ENCODE results near the gene PIP4K2C. TPM values are rescaled to one million over a fixed set of nuclear protein-coding genes. Genes with fewer than 3 reads are reported as not detected.

The PIP4K2C gene
- total and polyA plus RNA-seq, 2 of the 4 experiments (the other 2 are of a cell fraction): 12.5 to 23.1 TPM

- no peaks in the 10 kb centered on the region for H3K36me3 ChIP-seq (ENCODE audit: control insufficient read depth, insufficient read depth, low read length)
- H4K20me1 ChIP-seq (ENCODE audit: insufficient read depth, low read length): no peaks in the 10 kb centered on the region
- H3K9me3 ChIP-seq (ENCODE audit: control insufficient read depth, insufficient read depth, low read length): no peaks in the 10 kb centered on the region
- no peak overlapping the region for H3K56ac ChIP-seq (ENCODE audit: extremely low read depth, insufficient read depth, low read length)
- peaks cover 13% of the 10 kb centered on the region for H3K27me3 ChIP-seq (ENCODE audit: control insufficient read depth, insufficient read depth, low read length)
- no TSS peak for BruUV-seq (replicated peaks)
- H4K5ac ChIP-seq (ENCODE audit: low read depth, low read length): no peak overlapping the region
- H3K79me1 ChIP-seq (ENCODE audit: low read depth in 1 of 2, low read length in 2 of 2): no peaks in the 10 kb centered on the region
- TF ChIP-seq RFX5 (IDR thresholded peaks at IDR 0.05; ENCODE audit: low read depth, low read length): no peak
- no peak for TF ChIP-seq POLR2A (IDR thresholded peaks at IDR 0.05; ENCODE audit: low read depth, low read length)
- TF ChIP-seq RCOR1 (IDR thresholded peaks at IDR 0.05; ENCODE audit: insufficient replicate concordance, low read length): no peak
- no peak for TF ChIP-seq USF2 (IDR thresholded peaks at IDR 0.05; ENCODE audit: low read depth, low read length)
- TF ChIP-seq MAFK (IDR thresholded peaks at IDR 0.05; ENCODE audit: low read depth, low read length): no peak
- TF ChIP-seq SMC3 (IDR thresholded peaks at IDR 0.05; ENCODE audit: low read depth, low read length): no peak
- TF ChIP-seq CEBPB (IDR thresholded peaks at IDR 0.05; ENCODE audit: low read depth, low read length): no peak
- no peak for TF ChIP-seq RAD21 (IDR thresholded peaks at IDR 0.05; ENCODE audit: low read length)
- no peak for TF ChIP-seq MAZ (IDR thresholded peaks at IDR 0.05; ENCODE audit: borderline replicate concordance, low read depth, low read length)
- TF ChIP-seq MXI1 (IDR thresholded peaks at IDR 0.05; ENCODE audit: borderline replicate concordance, low read depth, low read length): no peak
- TF ChIP-seq CHD1 (IDR thresholded peaks at IDR 0.05; ENCODE audit: low read depth, low read length): no peak
- TF ChIP-seq ELK1 (IDR thresholded peaks at IDR 0.05; ENCODE audit: borderline replicate concordance, low read depth, low read length): no peak
- TF ChIP-seq CTCF (conservative IDR thresholded peaks at IDR 0.05; ENCODE audit: low read depth, low read length): no peak
- TF ChIP-seq FOS (IDR thresholded peaks at IDR 0.05; ENCODE audit: low read depth, low read length): no peak
- TF ChIP-seq BHLHE40 (IDR thresholded peaks at IDR 0.05; ENCODE audit: low read depth, low read length): no peak
- no peak for TF ChIP-seq NFE2L2 (IDR thresholded peaks at IDR 0.05; ENCODE audit: low read depth, low read length)
- no peak overlapping the region for H2BK20ac ChIP-seq (ENCODE audit: low read depth, low read length)
- H3K18ac ChIP-seq (ENCODE audit: low read depth, low read length): no peak overlapping the region
- POLR2A ChIA-PET (ENCODE audit: unreplicated experiment): no interaction called here
- no peak overlapping the region for H3K23ac ChIP-seq (ENCODE audit: low read depth, low read length)
- H3K4me1 ChIP-seq (ENCODE audit: control insufficient read depth, insufficient read depth, low read length): no peaks in the 10 kb centered on the region
- in situ Hi-C loops (cut with MboI; ENCODE audit: low sequenced_read_pairs): no loop called here
- no peak for ATAC-seq (ENCODE audit: low read depth)
- no peaks in the 10 kb centered on the region for H3K9me1 ChIP-seq (ENCODE audit: insufficient read depth, low read length)
- dilution Hi-C loops (cut with HindIII; ENCODE audit: low sequenced_read_pairs, unreplicated experiment): loop anchor here (25.0 kb wide), 1 partner anchor 99 kb away; no protein-coding TSS in a partner anchor
- no peak overlapping the region for H2BK5ac ChIP-seq (ENCODE audit: low read depth, low read length, poor library complexity, severe bottlenecking)
- H3K4ac ChIP-seq (ENCODE audit: low read depth, low read length): no peak overlapping the region
- H3K14ac ChIP-seq (replicated peaks; ENCODE audit: low read depth, low read length): no peak overlapping the region
- no peak overlapping the region for H2AK5ac ChIP-seq (ENCODE audit: low read depth, low read length)
- no peak for DNase-seq
- no peak overlapping the region for H3K4me2 ChIP-seq (ENCODE audit: low read depth, low read length)
- no peak overlapping the region for H3K27ac ChIP-seq (ENCODE audit: insufficient read depth, low read length)
- no peak overlapping the region for H2BK15ac ChIP-seq (ENCODE audit: low read depth, low read length)
- H3K4me3 ChIP-seq (ENCODE audit: insufficient read depth, low read depth, low read length): no peak overlapping the region
- H4K8ac ChIP-seq (ENCODE audit: low read depth in 2 of 2, low read length in 2 of 2): no peak overlapping the region
- H3K9ac ChIP-seq (ENCODE audit: low read depth, low read length): no peak overlapping the region
- CTCF ChIA-PET: no interaction called here
- no peak overlapping the region for H2AFZ ChIP-seq (replicated peaks; ENCODE audit: low read length, poor library complexity)
- intact Hi-C loops (cut with micrococcal nuclease): loop anchor here (10.0 kb wide), 1 partner anchor 1301 kb away; no protein-coding TSS in a partner anchor
- no peak overlapping the region for H2BK120ac ChIP-seq (ENCODE audit: low read depth, low read length)
- no peak overlapping the region for H4K91ac ChIP-seq (ENCODE audit: insufficient read depth, low read depth, low read length)
- no peak overlapping the region for H2AK9ac ChIP-seq (replicated peaks; ENCODE audit: low read depth, low read length, poor library complexity)
- WGBS, 2 experiments (ENCODE audit: extremely low coverage in 2 of 2, insufficient read length in 1 of 2): no CpG with 5 or more reads among the region's 4 CpGs
These were observed 27.6 kb upstream of the PIP4K2C start for GRCh38 chr12:57563358-57563757.

All from IMR-90 (cell line).